Smooth muscle cell of the brain vasculature (primary cell): ENCODE measurements around the gene CHPF2.

Experiments used
- DNase-seq: peaks from one replicate; pipeline ENCODE4 v3.0.0-alpha.2; 2012; ENCODE audit warnings: low read depth, low spot score

Gene CHPF2, protein sequence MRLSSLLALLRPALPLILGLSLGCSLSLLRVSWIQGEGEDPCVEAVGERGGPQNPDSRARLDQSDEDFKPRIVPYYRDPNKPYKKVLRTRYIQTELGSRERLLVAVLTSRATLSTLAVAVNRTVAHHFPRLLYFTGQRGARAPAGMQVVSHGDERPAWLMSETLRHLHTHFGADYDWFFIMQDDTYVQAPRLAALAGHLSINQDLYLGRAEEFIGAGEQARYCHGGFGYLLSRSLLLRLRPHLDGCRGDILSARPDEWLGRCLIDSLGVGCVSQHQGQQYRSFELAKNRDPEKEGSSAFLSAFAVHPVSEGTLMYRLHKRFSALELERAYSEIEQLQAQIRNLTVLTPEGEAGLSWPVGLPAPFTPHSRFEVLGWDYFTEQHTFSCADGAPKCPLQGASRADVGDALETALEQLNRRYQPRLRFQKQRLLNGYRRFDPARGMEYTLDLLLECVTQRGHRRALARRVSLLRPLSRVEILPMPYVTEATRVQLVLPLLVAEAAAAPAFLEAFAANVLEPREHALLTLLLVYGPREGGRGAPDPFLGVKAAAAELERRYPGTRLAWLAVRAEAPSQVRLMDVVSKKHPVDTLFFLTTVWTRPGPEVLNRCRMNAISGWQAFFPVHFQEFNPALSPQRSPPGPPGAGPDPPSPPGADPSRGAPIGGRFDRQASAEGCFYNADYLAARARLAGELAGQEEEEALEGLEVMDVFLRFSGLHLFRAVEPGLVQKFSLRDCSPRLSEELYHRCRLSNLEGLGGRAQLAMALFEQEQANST

GRCh38 chr7:151232091-151232916 lies at the start of gene CHPF2:
Gene CHPF2 (plus strand): TSS chr7:151232483. CDS start chr7:151234012, 1,529 bp downstream.
- DNase-seq, result no peak

- DNase-seq, result no peak
Measured at GRCh38 chr7:151185762-151186639, 46.3 kb upstream of the CHPF2 start.

DNA sequence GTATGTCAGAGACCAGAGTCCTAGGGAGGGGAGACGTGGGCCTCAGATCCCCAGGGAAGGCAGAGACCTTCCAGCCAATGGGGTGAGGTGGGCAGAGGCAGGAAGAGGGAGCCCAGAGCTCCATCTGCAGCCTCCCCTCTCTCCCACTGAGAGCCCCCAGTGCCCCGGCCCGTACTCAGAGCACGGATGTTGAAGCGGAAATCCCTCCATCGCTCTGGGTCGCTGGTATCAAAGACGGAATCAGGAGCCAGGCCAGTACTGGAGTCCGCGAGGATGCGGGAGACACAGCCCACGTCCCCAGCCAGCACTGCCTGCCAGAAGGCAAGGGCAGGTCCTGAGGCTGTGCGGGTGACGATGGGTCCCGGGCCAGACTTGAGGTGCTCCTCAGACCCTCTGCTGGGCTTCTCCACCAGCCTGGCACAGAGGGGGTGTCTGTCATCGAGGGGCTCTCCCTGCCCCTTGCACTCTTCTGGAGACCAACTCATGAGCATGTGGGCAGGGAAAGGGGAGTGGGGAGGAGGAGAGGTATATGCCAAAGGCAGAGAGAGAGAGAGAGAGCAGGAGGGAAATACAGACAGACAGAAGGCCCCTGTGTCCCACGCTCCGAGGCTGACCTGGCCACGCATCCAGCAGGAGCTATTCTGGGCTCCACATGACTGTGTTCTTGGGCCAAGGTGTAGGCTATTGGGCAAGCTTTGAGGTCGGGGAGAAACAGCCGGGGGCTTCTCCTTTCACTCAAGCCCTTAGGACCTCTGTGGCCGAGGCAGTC lies 45.5 kb upstream of the CHPF2 start, which contains the start of gene ASB10:
Gene ASB10 (minus strand): TSS at position 611 of the 769 bp plus-strand sequence. CDS start 120 bp downstream, at position 491.
- DNase-seq, result no peak

DNA sequence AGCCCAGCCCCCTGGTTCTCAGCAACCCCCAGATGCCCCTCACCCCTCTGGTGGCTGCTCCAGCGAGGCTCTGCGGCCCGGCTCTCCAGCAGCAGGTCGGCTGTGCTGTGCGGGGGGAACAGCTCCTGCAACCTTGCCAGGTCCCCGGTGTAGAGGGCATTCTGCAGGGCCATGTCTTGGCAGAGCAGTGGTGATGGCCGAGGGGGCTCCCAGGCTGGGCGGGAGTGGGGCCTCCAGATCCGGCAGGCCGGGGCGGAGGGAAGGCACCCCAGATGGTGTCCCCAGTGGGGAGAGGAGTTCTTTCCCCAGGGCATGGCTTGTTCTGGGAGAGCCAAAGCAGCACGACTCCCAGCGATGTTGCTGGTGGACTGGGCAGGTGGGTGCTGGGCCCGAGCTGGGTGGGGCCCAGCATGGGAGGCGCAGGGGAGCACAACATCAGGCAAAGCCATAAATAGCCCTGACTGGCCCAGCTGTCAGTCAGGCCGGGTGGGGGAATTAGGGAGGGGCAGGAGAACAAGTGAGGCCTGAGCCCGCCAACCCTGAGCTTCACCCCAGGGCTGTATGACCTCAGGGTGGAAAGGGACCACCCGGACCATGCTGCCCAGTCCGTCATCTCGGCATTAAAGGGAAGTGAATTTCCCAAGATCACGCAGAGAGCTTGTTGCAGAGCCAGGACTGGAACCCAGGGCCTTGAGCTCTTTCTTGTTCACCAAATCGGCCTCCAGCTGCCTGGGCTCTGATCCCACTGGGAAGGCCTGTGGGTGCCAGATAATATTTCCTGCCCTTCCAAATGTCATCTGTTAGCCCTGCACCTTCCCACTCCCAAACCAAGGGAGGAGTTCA lies 44.7 kb upstream of the CHPF2 start:
- DNase-seq, result no peak

GRCh38 chr7:151188252-151188542 lies 44.1 kb upstream of the CHPF2 start:
- DNase-seq, result no peak

DNA sequence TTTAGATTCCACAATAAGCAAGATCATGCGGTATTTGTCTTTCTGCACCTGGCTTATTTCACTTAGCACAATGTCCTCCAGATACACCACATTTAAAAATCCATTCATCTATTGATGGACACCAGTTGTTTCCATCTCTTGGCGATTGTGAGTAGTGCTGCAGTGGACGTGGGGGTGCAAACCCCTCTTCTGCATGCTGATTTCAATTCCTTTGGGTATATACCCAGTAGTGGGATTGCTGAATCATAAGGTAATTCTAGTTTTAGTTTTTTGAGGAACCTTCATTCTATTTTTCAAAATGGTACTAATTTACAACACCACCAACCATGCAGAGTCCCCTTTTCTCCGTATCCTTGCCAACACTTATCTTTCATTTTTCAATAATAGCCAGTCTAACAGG lies 43.2 kb upstream of the CHPF2 start:
- no peak for DNase-seq

DNA sequence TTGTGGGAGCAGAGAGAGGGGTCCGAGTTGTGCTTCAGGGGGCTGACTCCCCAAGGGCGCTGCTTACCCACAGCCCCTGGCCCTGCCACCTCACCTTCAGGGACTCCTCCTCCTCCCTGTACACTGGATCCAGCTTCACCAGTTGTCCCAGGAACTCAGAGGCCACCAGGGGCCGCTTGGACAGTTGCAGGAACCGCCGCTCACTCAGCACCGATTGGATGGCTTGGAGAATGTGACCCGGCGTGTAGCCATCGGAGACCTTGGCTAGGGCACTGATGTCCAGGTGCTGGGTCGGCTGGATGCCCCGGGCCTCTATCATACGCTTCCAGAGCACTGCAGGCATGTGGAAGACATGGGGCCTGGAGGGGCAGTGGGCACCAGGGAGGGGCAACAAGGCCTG lies 40.7 kb upstream of the CHPF2 start:
- no peak for DNase-seq

DNA sequence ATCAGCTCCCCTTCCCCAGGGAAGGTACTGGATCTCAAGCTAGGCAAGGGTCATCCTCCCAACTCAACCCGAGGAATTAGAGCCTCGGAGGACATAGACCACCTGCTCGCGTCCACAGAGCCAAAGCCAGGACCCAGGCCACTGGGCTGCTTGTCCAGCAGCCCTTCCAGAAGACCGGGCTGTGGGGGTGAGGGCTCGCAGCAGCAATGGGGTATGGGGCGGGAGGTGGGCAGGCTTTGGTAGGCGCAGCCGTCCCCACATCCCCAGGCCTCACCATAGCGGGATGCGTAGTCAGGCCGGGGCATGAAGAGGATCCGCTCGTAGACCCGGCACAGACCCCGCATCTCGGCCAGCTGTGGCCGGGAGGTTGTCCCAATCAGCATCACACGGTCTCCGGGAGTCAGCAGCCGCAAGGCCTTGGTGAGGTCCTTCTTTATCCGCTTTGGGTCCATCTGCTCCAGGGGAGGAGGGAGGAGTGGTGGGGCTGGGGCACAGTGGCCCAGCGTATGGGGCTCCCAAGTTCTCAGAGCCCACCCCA lies 40.2 kb upstream of the CHPF2 start:
- no peak for DNase-seq

DNA sequence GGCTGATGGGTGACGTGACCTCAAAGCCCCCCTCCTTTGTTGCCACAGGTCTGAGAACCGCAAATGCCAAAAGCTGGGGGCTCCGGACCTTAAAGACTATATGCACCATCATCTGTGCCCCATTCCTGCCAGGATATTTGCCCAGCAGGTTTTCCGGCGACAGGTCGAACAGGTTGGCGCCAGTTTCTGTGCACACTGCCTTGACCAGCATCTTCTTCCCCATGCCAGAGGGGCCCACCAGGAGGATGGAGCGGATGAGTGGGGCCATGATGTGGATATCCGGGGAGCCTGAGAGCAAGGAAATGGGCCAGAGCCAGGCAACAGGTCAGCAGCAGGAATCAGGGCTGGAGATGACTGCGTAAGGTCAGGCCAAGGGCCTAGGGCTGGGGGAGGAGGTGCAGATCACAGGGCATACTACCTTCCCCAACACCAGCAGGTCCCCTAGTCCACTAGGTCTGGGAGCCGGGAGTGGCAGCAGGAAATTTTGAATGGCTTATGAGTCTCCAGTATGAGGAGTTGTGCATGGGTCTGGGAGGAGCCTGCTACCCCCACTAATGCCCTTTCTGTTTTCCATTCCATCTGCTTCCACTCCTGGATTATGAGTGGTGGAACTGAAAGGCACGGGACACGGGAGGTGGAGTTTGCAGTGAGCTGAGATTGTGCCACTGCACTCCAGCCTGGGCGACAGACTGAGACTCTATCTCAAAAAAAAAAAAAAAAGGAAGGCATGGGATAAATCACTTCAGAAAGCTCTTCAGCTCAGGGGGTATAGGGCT lies 38.9 kb upstream of the CHPF2 start:
- no peak for DNase-seq

DNA sequence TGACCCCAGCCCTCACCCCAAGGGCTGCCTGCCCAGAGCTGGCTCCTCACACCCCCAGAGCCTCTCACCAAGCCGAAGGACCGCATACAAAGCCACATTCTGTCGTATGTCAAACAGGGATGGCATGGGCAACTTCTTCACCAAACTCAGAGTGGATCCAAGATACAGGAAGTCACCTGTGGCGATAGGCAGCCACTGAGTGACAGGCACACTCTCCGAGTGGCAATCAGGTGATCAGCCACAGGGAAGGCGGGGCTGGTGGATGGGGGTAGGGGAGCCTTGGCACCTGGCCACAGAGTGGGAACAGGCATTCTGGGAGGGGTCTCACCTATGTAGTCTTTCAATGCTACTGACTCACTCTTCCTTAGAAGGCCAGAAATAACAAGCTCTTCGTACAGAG lies 38.1 kb upstream of the CHPF2 start:
- DNase-seq, result no peak

DNA sequence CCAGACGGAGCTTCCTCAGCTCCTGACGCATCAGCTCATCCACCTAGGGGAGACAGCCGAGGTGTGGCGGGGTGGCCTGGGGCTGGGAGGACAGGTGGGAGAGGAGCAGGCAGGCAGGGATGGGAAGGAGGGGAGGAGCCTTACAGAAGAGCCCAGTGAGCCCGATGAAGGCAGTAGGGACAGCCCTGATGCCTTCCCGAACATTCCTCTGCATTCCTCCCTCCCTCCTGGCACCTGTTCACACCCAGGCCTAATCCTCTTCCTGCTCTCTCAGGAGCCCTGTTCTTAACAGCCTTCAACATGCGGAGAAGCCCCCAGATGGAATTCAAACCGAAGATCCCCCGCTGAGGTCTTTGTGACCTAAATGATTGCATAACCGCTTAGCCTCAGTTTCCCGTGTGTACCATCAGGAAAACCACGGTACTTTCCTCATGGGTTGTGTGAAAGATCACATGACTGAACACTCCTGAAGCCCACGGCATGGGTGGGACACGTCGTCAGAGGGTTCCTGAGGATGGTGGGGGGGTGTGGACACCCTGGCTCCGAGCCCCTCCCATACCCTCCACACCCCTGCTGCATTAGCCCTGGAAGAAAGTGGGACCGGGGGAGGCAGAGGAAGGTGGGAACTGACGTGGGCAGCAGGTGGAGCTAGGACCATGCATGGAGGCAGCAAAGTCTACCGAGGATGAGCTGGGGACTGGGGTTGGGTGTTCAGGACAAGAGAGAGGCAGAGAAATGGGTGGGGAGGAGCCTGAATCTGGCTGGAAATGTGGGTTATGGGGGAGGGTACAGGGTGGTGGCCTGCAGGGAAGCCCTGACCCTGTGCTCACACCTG lies 36.5 kb upstream of the CHPF2 start:
- no peak for DNase-seq

DNA sequence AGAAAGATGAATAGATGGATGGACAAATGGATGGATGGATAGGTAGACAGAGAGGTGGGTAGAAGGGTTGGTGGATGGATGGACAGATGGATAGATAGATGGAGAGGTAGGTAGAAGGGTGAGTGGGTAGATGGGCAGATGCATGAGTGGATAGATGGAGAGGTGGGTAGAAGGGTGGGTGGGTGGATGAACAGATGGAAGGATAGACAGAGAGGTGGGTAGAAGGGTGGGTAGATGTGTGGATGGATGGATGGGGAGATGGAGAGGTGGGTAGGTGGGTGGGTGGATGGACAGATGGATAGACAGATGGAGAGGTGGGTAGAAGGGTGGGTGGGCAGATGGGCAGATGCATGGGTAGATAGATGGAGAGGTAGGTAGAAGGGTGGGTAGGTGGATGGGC lies 34.4 kb upstream of the CHPF2 start:
- no peak for DNase-seq

- no peak for DNase-seq
Measured at GRCh38 chr7:151198945-151199848, 33.1 kb upstream of the CHPF2 start.

DNA sequence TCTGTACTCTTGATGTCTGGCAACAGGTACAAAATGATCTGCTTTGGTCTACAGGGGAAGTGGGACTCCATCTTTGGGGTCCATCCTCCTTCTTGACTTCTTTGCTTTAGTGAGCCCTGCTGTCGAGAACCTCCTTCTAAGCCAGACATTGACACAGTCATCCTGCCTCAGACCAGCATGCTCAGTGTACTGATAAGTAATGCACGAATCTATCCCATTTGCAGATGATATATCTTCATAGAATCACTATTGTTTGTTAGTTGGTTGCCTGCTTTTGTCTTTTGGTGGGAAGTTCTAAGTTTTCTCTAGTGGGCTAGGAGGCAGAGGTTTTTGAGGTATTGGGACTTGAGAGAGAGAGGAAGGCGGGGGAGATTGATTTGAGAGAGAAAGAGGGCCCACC lies 30.9 kb upstream of the CHPF2 start:
- no peak for DNase-seq

DNA sequence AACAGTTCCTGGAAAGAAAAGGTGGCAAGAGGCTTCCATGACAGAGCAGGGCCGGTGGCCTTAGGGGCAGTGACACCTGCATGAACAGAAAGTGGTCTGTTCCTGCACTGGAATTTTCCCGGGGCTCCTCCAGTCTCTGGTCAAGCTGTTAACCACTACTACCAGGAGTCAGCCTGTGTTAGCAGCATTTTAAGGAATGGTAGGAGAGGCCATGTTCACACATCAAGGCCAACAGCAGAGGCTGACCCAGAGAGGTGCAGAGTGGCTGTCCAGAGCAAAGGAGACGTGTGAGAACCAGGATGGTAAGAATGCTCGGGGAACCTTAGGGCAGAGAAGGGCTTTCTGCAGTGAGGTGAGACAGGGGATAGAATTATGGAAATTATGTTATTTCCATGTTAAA lies 30.5 kb upstream of the CHPF2 start:
- no peak for DNase-seq

GRCh38 chr7:151202836-151203235 lies 29.4 kb upstream of the CHPF2 start:
- DNase-seq, result no peak
